LNCaP clone FGC (cell line): Measurements from ENCODE around the gene TMCO4.
"Not testable (repeated sequence)": the region's sequence is repeated elsewhere in the genome, so short reads cannot be mapped to it uniquely, and the experiment has no call there.

ENCODE experiments used
- DNase-seq: peaks from one replicate; pipeline ENCODE4 v3.0.0-alpha.2; 2011; ENCODE audit warnings: low read depth
- H3K4me3 ChIP-seq: 2 replicates; pipeline ENCODE4 v1.5.1; 2011; ENCODE audit warnings: mild to moderate bottlenecking, low read depth, low read length, control low read depth
- TF ChIP-seq, protein P1 (sequence below): IDR thresholded peaks from 2 replicates; pipeline ENCODE4 v1.5.1; 2012; ENCODE audit warnings: mild to moderate bottlenecking; ENCODE audit not compliant: control insufficient read depth, insufficient read depth; ENCODE audit errors: extremely low read depth

The TMCO4 gene

DNA sequence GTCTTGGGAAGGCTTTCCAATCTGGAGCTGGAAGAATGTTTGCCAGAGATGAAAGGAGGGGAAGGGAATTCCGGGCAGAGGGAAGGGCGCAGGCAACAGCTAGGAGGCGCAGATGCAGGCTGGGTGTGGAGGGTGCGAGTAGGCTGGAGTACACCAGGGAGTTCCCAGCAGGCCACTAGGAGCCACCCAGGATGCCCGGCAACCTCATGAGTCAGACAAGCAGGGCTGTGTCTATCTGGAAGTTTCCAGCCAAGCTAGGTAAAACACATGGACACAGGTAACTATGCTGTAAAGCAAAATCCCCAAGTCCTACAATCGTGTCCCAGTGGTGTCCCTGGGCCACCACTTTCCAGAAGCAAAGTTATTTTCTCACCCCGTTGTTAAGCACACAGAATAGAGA, 156.6 kb downstream of the TMCO4 start:
- no peak overlapping the region for H3K4me3 ChIP-seq
- DNase-seq, result no peak
- TF ChIP-seq, protein P1, sequence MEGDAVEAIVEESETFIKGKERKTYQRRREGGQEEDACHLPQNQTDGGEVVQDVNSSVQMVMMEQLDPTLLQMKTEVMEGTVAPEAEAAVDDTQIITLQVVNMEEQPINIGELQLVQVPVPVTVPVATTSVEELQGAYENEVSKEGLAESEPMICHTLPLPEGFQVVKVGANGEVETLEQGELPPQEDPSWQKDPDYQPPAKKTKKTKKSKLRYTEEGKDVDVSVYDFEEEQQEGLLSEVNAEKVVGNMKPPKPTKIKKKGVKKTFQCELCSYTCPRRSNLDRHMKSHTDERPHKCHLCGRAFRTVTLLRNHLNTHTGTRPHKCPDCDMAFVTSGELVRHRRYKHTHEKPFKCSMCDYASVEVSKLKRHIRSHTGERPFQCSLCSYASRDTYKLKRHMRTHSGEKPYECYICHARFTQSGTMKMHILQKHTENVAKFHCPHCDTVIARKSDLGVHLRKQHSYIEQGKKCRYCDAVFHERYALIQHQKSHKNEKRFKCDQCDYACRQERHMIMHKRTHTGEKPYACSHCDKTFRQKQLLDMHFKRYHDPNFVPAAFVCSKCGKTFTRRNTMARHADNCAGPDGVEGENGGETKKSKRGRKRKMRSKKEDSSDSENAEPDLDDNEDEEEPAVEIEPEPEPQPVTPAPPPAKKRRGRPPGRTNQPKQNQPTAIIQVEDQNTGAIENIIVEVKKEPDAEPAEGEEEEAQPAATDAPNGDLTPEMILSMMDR, result no peak

DNA sequence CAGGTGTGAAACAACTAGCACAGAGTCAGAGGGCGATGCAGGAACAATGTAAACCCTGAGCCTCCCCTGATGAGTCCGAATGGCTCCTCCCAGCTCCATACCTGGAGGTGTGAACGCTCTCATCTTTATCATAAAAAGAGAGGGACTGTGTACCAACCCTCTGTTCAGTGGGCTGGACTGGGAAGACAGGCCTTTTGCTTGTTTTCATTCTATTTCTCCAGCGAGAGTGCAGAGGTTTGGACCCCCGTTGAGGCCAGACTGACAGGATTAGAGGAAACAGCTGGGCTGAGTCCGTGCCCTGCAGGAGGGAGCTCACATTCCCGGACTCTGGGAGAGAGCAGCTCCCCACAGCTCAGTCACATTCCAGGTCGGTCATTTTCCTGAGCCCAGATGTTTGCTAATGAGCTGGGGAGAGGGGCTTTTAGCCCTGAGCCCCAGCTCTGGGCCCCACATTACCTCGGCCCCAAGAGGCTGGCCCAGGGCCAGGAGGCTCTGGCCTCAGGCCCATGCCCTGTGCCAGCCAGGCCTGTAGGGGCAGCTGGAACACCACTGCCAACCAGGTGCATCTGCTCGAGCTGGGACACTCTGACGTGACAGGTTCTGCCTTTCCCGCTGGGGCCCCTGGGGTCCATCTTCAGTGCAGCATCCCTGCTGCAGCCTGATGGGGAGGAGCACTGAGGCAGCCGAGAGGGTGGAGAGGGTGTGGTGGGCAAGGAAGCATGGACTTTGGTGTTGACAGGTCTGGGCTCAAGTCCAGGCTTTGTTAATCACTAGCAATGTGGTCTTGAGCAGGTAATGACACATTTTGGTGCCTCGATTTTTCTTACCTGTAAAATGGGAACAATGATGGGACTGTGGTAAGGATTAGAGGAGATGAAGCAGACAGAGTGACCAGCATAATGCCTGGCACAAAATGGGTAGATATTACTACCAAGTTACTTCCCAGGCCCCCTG, 159.1 kb downstream of the TMCO4 start:
- TF ChIP-seq, protein P1, result no peak
- no peak for DNase-seq
- no peak overlapping the region for H3K4me3 ChIP-seq

DNA sequence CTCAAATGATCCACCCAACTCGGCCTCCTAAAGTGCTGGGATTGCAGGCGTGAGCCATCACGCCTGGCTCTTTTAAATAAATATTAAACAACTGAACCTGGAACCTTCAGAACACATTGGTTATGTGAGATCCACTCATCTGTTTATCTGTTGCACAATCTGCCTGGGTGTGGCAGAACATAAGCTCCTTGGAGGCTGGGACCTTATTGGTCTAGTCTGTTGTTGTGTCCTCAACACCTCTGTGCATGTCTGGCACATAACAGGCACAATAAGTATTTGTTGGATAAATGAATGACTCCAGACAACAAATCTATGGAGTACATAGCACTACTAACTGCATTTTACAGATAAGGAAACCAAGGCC, 159.7 kb downstream of the TMCO4 start:
- H3K4me3 ChIP-seq, result no peak overlapping the region
- DNase-seq, result no peak
- TF ChIP-seq, protein P1, result no peak

DNA sequence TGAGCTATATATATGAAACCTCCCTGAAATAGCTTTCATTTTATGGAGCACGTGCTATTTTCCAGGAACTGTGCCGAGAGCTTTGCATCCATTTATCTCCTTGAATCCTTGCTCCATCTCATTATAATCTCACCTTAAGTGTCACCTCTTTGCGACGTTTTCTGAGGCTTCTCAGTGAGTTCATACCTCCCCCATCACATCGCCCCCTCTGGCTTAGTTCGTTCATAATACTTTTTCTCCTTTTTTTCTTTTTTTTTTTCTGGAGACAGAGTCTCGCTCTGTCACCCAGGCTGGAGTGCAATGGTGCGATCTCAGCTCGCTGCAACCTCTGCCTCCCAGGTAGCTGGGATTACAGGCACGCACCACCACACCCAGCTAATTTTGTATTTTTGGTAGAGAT, 160.5 kb downstream of the TMCO4 start:
- not testable (repeated sequence) for DNase-seq, H3K4me3 ChIP-seq

DNA sequence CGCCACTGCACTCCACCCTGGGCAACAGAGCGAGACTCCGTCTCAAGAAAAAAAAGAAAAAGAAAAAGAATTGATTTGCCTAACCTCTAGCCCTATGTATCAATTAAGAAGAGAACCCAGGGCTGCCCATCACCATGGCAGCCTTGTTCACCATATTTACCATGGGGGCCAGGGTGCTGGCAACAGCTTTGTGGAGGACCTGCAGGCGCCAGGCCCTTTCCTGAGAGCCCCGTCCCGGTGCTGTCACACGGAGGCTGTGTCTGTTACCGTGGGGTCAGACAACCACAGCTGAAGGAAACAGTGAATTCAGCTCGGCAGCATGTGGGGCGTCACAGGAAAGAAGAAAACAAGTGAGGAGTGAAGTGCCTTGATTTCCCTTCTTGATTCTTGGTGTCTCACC, 162.1 kb downstream of the TMCO4 start:
- TF ChIP-seq, protein P1, result no peak
- DNase-seq, result no peak
- H3K4me3 ChIP-seq, result no peak overlapping the region

DNA sequence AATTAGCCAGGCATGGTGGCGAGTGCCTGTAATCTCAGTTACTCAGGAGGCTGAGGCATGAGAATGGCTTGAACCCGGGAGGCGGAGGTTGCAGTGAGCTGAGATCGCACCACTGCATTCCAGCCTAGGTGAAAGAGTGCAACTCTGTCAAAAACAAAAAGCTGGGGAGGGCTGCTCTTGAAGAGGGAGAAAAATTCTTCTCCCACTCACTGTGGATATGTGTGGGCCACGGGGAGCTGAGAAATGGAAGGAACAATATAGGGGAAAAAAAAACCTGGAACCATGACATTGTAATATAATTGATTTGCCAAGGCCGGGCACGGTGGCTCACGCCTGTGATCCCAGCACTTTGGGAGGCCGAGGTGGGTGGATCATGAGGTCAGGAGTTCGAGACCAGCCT, 163.0 kb downstream of the TMCO4 start:
- H3K4me3 ChIP-seq, DNase-seq: not testable (repeated sequence)

DNA sequence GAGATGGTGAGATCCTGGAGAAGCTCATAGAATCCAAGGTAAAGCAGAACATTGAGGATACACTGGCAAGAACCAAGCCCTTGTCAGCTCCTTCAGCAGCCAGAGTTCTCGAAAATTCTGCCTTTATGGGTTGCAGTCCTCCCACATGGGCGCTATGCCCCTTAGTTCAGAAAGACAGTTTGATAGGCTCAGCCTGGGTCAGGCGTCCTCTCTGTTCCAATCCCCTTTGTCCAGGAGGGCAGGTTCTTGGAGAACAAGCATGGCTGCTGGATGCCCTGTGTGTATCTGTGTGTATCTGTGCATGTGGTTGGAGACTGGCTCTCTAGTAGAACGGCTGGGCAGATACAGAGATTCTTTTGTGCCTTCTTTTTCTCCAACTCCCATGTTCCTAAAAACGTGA, 163.7 kb downstream of the TMCO4 start:
- no peak overlapping the region for H3K4me3 ChIP-seq
- TF ChIP-seq, protein P1, result no peak
- DNase-seq, result no peak

DNA sequence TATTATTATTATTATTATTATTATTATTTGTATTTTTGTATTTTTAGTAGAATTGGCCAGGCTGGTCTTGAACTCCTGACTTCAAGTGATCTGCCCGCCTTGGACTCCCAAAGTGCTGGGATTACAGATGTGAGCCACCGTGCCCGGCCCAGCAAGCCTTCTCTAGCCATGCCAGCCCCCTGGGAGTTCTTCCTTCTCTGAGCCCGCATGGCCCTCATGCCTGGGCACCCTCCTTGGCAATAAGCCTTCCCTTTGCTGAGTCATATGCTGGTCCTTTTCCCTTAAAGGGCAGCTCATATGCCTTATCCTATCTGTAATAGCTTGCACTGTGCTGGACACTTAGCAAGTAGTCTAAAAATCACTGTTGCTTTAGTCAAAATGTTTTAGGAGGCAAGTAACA, 164.1 kb downstream of the TMCO4 start:
- DNase-seq, result no peak
- no peak overlapping the region for H3K4me3 ChIP-seq
- TF ChIP-seq, protein P1, result no peak

DNA sequence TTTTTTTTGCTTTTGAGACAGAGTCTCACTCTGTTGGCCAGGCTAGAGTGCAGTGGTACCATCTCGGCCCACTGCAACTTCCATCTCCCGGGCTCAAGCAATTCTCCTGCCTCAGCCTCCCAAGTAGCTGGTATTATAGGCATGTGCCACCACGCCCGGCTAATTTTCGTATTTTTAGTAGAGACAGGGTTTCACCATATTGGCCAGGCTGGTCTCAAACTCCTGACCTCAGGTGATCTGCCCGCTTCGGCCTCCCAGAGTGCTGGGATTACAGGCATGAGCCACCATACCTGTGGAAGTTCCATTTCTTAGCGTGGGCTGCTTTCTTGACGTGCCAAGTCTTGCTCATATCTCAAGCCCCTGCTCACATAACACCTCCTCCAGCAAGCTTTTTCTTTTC, 164.7 kb downstream of the TMCO4 start:
- not testable (repeated sequence) for DNase-seq, H3K4me3 ChIP-seq
